Activated CD4-positive, alpha-beta T cell treated with anti-CD3 and anti-CD28 coated beads for 36 hours (primary cell): Measurements from ENCODE around the gene CAMTA1. TPM values are rescaled to one million over a fixed set of nuclear protein-coding genes. Genes with fewer than 3 reads are reported as not detected.
A peak's percentile ranks its signal among the peaks of the same experiment; 100 is the strongest.

Source experiments
- ATAC-seq: fragments of 200-7000 bp; cut with Tn5 transposase; one replicate; pipeline ENCODE4 v1.10.0; 2021; ENCODE audit warnings: mild to moderate bottlenecking, moderate library complexity
- CTCF ChIA-PET: fragments of 350-600 bp; sonication (Branson Sonifier 250); formaldehyde crosslinking; loops from one replicate; lab custom pipeline; 2021; ENCODE audit warnings: antibody characterized with exemption; lab: Charles Lee
- POLR2A ChIA-PET: fragments of 350-600 bp; sonication (Branson Sonifier 250); formaldehyde crosslinking; loops from one replicate; lab custom pipeline; 2021; ENCODE audit warnings: antibody characterized with exemption, inconsistent platforms; lab: Charles Lee
- DNase-seq: peaks from one replicate; pipeline ENCODE4 v3.0.0-alpha.2; 2020
- H3K27ac Mint-ChIP-seq: one replicate; pipeline ENCODE4 v1.8.0; 2021; ENCODE audit warnings: mixed read lengths
- H3K27me3 Mint-ChIP-seq: one replicate; pipeline ENCODE4 v1.8.0; 2021; ENCODE audit warnings: mixed read lengths
- H3K36me3 Mint-ChIP-seq: one replicate; pipeline ENCODE4 v1.8.0; 2021; ENCODE audit warnings: low read depth, mixed read lengths
- H3K4me1 Mint-ChIP-seq: one replicate; pipeline ENCODE4 v1.8.0; 2021; ENCODE audit warnings: mixed read lengths
- H3K4me3 Mint-ChIP-seq: one replicate; pipeline ENCODE4 v1.8.0; 2021; ENCODE audit warnings: mild to moderate bottlenecking, moderate library complexity, mixed read lengths
- H3K9me3 Mint-ChIP-seq: one replicate; pipeline ENCODE4 v1.8.0; 2021; ENCODE audit warnings: low read depth, mixed read lengths
- intact Hi-C, 2 experiments: fragments of 100-400 bp; cut with DNase I in 1 of 2; cut with micrococcal nuclease in 1 of 2; formaldehyde crosslinking; loops; one replicate each; pipeline versions ENCODE4 v1.14.2 to v1.15.1; 2022 to 2024; cut with DNase I, micrococcal nuclease
- total RNA-seq, 2 experiments: library from RNA; stranded (reverse); gene quantifications; one replicate each; pipeline ENCODE4 v1.2.3, GENCODE V29; 2021

The CAMTA1 gene
- total RNA-seq, 2 experiments from 2014 or later: 62.3 to 76.7 TPM

- CTCF ChIA-PET: interaction anchor here (0.6 to 2.6 kb wide), 26 partner anchors 8 to 966 kb away, joined by 3 to 17 read pairs (median 4); partner anchors contain the start of gene CAMTA1
- Mint-ChIP-seq H3K27me3 (peaks cover 30% of the 10 kb centered on the region), H3K36me3 (no peaks in the 10 kb centered on the region), H3K4me1 (peaks cover 2% of the 10 kb centered on the region), H3K27ac (no peak overlapping the region), H3K9me3 (no peaks in the 10 kb centered on the region), H3K4me3 (no peak overlapping the region)
- intact Hi-C loops: loop anchor here (1.0 to 5.0 kb wide), 7 partner anchors 28 to 350 kb away; no protein-coding TSS in a partner anchor
- POLR2A ChIA-PET: no interaction called here
- ATAC-seq: peak; percentile 81
- DNase-seq: peak; percentile 76
These were observed 285.3 kb downstream of the CAMTA1 start for GRCh38 chr1:7070389-7071029.

- ATAC-seq (no peak), DNase-seq (no peak)
- peaks cover 23% of the 10 kb centered on the region for H3K27me3 Mint-ChIP-seq
- H3K9me3 Mint-ChIP-seq: no peaks in the 10 kb centered on the region
- no peaks in the 10 kb centered on the region for H3K4me1 Mint-ChIP-seq
- no peak overlapping the region for H3K4me3 Mint-ChIP-seq
- ChIA-PET CTCF (interaction anchor here (0.8 kb wide), 1 partner anchor 797 kb away, joined by 3 read pairs; no protein-coding TSS in a partner anchor), POLR2A (no interaction called here)
- intact Hi-C loops: no loop called here
- H3K27ac Mint-ChIP-seq: no peak overlapping the region
- H3K36me3 Mint-ChIP-seq: no peaks in the 10 kb centered on the region
These were observed 290.9 kb downstream of the CAMTA1 start for GRCh38 chr1:7076117-7076516.

GRCh38 chr1:7076572-7076971 is 291.3 kb downstream of the CAMTA1 start:
- Mint-ChIP-seq H3K4me3 (no peak overlapping the region), H3K36me3 (no peaks in the 10 kb centered on the region), H3K4me1 (no peaks in the 10 kb centered on the region), H3K27ac (no peak overlapping the region), H3K9me3 (no peaks in the 10 kb centered on the region), H3K27me3 (peaks cover 23% of the 10 kb centered on the region)
- POLR2A ChIA-PET: no interaction called here
- CTCF ChIA-PET: interaction anchor here (0.7 to 0.8 kb wide), 2 partner anchors 568 to 796 kb away, joined by 3 read pairs; no protein-coding TSS in a partner anchor
- ATAC-seq (no peak), DNase-seq (no peak)
- intact Hi-C loops: no loop called here

- Mint-ChIP-seq H3K27me3 (peaks cover 23% of the 10 kb centered on the region), H3K4me1 (no peaks in the 10 kb centered on the region), H3K27ac (no peak overlapping the region), H3K36me3 (no peaks in the 10 kb centered on the region), H3K4me3 (no peak overlapping the region), H3K9me3 (no peaks in the 10 kb centered on the region)
- CTCF ChIA-PET: interaction anchor here (0.7 kb wide), 1 partner anchor 567 kb away, joined by 3 read pairs; no protein-coding TSS in a partner anchor
- POLR2A ChIA-PET: no interaction called here
- DNase-seq (no peak), ATAC-seq (no peak)
- intact Hi-C loops: no loop called here
These were observed 291.9 kb downstream of the CAMTA1 start for GRCh38 chr1:7077136-7077535.

- CTCF ChIA-PET: interaction anchor here (0.6 to 1.5 kb wide), 2 partner anchors 8 to 790 kb away, joined by 5 to 6 read pairs; no protein-coding TSS in a partner anchor
These were observed 292.7 kb downstream of the CAMTA1 start for GRCh38 chr1:7077970-7078369.

GRCh38 chr1:7079637-7080036 is 294.4 kb downstream of the CAMTA1 start:
- H3K36me3 Mint-ChIP-seq: no peaks in the 10 kb centered on the region
- POLR2A ChIA-PET: no interaction called here

More at GRCh38 chr1:7077970-7078369, 292.7 kb downstream of the CAMTA1 start:
- intact Hi-C loops: no loop called here
- DNase-seq (no peak), ATAC-seq (no peak)
- H3K9me3 Mint-ChIP-seq: no peaks in the 10 kb centered on the region
- H3K27ac Mint-ChIP-seq: no peak overlapping the region
- H3K4me3 Mint-ChIP-seq: no peak overlapping the region
- peaks cover 18% of the 10 kb centered on the region for H3K27me3 Mint-ChIP-seq
- no peaks in the 10 kb centered on the region for H3K4me1 Mint-ChIP-seq
- H3K36me3 Mint-ChIP-seq: no peaks in the 10 kb centered on the region
- POLR2A ChIA-PET: no interaction called here

GRCh38 chr1:7084232-7084894 is 299.1 kb downstream of the CAMTA1 start:
- POLR2A ChIA-PET: no interaction called here
- Mint-ChIP-seq H3K27me3 (peaks cover 3% of the 10 kb centered on the region), H3K36me3 (no peaks in the 10 kb centered on the region), H3K4me3 (no peak overlapping the region), H3K9me3 (no peaks in the 10 kb centered on the region), H3K27ac (no peak overlapping the region), H3K4me1 (no peaks in the 10 kb centered on the region)
- DNase-seq (no peak), ATAC-seq (no peak)
- CTCF ChIA-PET: interaction anchor here (0.7 to 2.6 kb wide), 2 partner anchors 14 to 383 kb away, joined by 3 to 9 read pairs; partner anchors contain the start of gene DNAJC11
- intact Hi-C loops: no loop called here

More at GRCh38 chr1:7079637-7080036, 294.4 kb downstream of the CAMTA1 start:
- no peaks in the 10 kb centered on the region for H3K4me1 Mint-ChIP-seq
- H3K9me3 Mint-ChIP-seq: no peaks in the 10 kb centered on the region
- CTCF ChIA-PET: interaction anchor here (1.3 to 1.5 kb wide), 2 partner anchors 9 to 10 kb away, joined by 5 to 7 read pairs; no protein-coding TSS in a partner anchor
- H3K4me3 Mint-ChIP-seq: no peak overlapping the region
- no peak for ATAC-seq
- no peak overlapping the region for H3K27ac Mint-ChIP-seq
- intact Hi-C loops: no loop called here
- peaks cover 11% of the 10 kb centered on the region for H3K27me3 Mint-ChIP-seq
- no peak for DNase-seq

GRCh38 chr1:7085521-7085920 is 300.3 kb downstream of the CAMTA1 start:
- no peaks in the 10 kb centered on the region for H3K36me3 Mint-ChIP-seq
- ChIA-PET CTCF (no interaction called here), POLR2A (no interaction called here)
- no peaks in the 10 kb centered on the region for H3K4me1 Mint-ChIP-seq
- H3K9me3 Mint-ChIP-seq: no peaks in the 10 kb centered on the region
- no peak overlapping the region for H3K27ac Mint-ChIP-seq
- ATAC-seq: no peak
- H3K27me3 Mint-ChIP-seq: peaks cover 3% of the 10 kb centered on the region
- intact Hi-C loops: no loop called here
- H3K4me3 Mint-ChIP-seq: no peak overlapping the region
- DNase-seq: no peak

GRCh38 chr1:7086106-7086505 is 300.9 kb downstream of the CAMTA1 start:
- DNase-seq (no peak), ATAC-seq (no peak)
- Mint-ChIP-seq H3K4me1 (no peaks in the 10 kb centered on the region), H3K27ac (no peak overlapping the region), H3K4me3 (no peak overlapping the region), H3K36me3 (no peaks in the 10 kb centered on the region), H3K9me3 (no peaks in the 10 kb centered on the region), H3K27me3 (peaks cover 3% of the 10 kb centered on the region)
- ChIA-PET CTCF (no interaction called here), POLR2A (no interaction called here)
- intact Hi-C loops: no loop called here

GRCh38 chr1:7087888-7088287 is 302.6 kb downstream of the CAMTA1 start:
- POLR2A ChIA-PET: no interaction called here
- ATAC-seq: no peak
- CTCF ChIA-PET: no interaction called here
- intact Hi-C loops: no loop called here
- H3K4me1 Mint-ChIP-seq: no peaks in the 10 kb centered on the region
- H3K27me3 Mint-ChIP-seq: no peaks in the 10 kb centered on the region
- H3K27ac Mint-ChIP-seq: no peak overlapping the region
- H3K4me3 Mint-ChIP-seq: no peak overlapping the region
- no peak for DNase-seq
- H3K9me3 Mint-ChIP-seq: no peaks in the 10 kb centered on the region
- H3K36me3 Mint-ChIP-seq: no peaks in the 10 kb centered on the region

GRCh38 chr1:7089497-7089896 is 304.2 kb downstream of the CAMTA1 start:
- CTCF ChIA-PET: no interaction called here
- POLR2A ChIA-PET: no interaction called here
- H3K27ac Mint-ChIP-seq: no peak overlapping the region
- H3K27me3 Mint-ChIP-seq: no peaks in the 10 kb centered on the region
- intact Hi-C loops: no loop called here
- DNase-seq (no peak), ATAC-seq (no peak)
- H3K4me1 Mint-ChIP-seq: no peaks in the 10 kb centered on the region
- no peak overlapping the region for H3K4me3 Mint-ChIP-seq
- no peaks in the 10 kb centered on the region for H3K36me3 Mint-ChIP-seq
- no peaks in the 10 kb centered on the region for H3K9me3 Mint-ChIP-seq
